Retinal pigment epithelial cell (primary cell): ENCODE data around the gene ALDH1A1.

ENCODE experiments used
- DNase-seq: peaks from one replicate; pipeline ENCODE4 v3.0.0-alpha.2; 2010; ENCODE audit warnings: low read depth
- H3K4me3 ChIP-seq: 2 replicates; pipeline ENCODE4 v1.5.1; 2011; ENCODE audit warnings: mild to moderate bottlenecking, low read length, control low read depth, moderate library complexity
- TF ChIP-seq, protein P1 (sequence below): conservative IDR thresholded peaks from 2 replicates; pipeline ENCODE4 v1.5.1; 2011; ENCODE audit warnings: low read depth, low read length, control low read depth, inconsistent platforms

ALDH1A1 gene

DNA sequence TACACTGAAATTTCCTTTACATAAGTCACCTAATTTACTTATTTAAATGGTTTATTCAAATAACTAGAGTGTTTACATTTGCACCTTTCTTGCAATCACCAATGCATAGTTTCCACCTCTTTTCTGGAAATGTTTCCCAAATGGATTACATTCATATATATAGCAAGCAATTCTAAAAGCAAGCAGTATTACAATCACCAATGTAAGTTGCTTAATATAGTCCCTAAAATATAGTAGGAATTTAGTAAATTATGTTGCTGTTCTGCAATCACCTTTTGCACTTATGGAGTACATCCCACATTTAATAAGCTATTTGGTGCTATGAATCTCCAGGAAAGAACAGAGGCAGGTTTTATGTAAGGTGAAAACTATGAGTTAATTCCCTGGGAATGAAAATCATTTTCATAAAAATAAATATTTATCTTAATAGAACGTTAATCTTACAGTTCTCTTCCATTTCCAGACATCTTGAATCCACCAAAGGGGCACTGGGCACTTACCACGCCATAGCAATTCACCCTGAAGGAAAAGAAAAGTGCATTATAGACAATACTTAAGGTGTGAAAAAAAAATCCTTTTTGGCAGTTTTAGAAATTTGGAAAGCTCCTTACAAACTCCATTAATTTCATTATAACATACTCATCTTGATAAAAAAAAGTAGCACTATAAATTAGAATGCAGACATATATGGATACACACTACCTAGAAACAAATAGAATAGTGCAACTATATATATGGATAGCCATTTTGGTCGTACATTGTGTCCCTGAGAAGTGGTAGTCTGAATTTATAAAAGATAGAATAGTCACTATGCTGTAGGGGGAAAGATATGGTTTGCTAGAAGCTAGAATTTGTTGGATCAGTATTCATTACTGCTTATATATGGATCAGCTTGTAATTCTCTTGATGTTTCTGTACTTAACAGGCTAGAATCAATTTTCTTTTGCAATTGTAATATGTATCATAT is 47.1 kb downstream of the ALDH1A1 start:
- H3K4me3 ChIP-seq = no peak overlapping the region
- TF ChIP-seq, protein P1, sequence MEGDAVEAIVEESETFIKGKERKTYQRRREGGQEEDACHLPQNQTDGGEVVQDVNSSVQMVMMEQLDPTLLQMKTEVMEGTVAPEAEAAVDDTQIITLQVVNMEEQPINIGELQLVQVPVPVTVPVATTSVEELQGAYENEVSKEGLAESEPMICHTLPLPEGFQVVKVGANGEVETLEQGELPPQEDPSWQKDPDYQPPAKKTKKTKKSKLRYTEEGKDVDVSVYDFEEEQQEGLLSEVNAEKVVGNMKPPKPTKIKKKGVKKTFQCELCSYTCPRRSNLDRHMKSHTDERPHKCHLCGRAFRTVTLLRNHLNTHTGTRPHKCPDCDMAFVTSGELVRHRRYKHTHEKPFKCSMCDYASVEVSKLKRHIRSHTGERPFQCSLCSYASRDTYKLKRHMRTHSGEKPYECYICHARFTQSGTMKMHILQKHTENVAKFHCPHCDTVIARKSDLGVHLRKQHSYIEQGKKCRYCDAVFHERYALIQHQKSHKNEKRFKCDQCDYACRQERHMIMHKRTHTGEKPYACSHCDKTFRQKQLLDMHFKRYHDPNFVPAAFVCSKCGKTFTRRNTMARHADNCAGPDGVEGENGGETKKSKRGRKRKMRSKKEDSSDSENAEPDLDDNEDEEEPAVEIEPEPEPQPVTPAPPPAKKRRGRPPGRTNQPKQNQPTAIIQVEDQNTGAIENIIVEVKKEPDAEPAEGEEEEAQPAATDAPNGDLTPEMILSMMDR = no peak
- no peak for DNase-seq

GRCh38 chr9:72904267-72905093 is 48.4 kb downstream of the ALDH1A1 start:
- DNase-seq = no peak
- TF ChIP-seq, protein P1 = no peak
- H3K4me3 ChIP-seq = no peak overlapping the region

GRCh38 chr9:72903103-72903502 is 49.8 kb downstream of the ALDH1A1 start:
- H3K4me3 ChIP-seq = no peak overlapping the region
- TF ChIP-seq, protein P1 = no peak
- no peak for DNase-seq

DNA sequence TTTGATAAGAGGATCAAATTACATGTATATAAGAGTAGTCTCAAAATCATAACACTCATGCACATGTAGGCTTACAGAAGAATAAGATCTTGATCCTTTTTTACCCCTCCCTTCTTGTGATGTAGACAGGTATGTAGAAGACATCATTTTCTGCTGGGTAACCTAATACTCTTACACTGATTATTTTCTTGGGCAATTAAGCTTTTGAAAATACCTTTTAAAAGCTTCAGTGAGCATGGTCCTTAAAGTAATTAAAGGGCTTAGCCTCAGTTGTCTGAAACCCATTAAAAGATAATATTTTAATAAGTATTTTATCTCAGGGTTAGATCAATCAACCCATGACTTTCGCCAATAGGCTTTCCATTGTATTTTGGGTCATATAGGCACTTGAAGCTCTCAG is 50.6 kb downstream of the ALDH1A1 start:
- DNase-seq = no peak
- TF ChIP-seq, protein P1 = no peak
- no peak overlapping the region for H3K4me3 ChIP-seq

- no peak overlapping the region for H3K4me3 ChIP-seq
- DNase-seq = no peak
- TF ChIP-seq, protein P1 = no peak
These were observed 52.9 kb downstream of the ALDH1A1 start for GRCh38 chr9:72899734-72900477.

- no peak for DNase-seq
- TF ChIP-seq, protein P1 = no peak
- H3K4me3 ChIP-seq = no peak overlapping the region
These were observed 53.8 kb downstream of the ALDH1A1 start for GRCh38 chr9:72898784-72899733.
